ENCODE data around the gene GAS5.
"Not testable (repeated sequence)": the region's sequence is repeated elsewhere in the genome, so short reads cannot be mapped to it uniquely, and the experiment has no call there.

Gene GAS5

GRCh38 chr1:173869021-173869359, 1.2 kb upstream of the GAS5 start:
- no peak for DNase-seq (ENCODE audit: low read depth in 3 of 3)

GRCh38 chr1:173868266-173869020, 654 bp upstream of the GAS5 start, which contains the start of gene ZBTB37:
ZBTB37 (plus strand) TSS chr1:173868380; CDS start chr1:173870226, 1,846 bp downstream.
- DNase-seq (ENCODE audit: low read depth in 3 of 3), result peak; percentile 88 to 91 (median 88)

- peak in 2 of 3 experiments; percentile 30 to 59 for DNase-seq (ENCODE audit: low read depth in 3 of 3)
These were observed 542 bp downstream of the GAS5 start for GRCh38 chr1:173867141-173867752.

GRCh38 chr1:173866413-173867115, 1.2 kb downstream of the GAS5 start:
- DNase-seq (ENCODE audit: low read depth in 3 of 3), result no peak

GRCh38 chr1:173865468-173866164, 2.2 kb downstream of the GAS5 start:
- DNase-seq (ENCODE audit: low read depth in 3 of 3), result no peak

- no peak for DNase-seq (ENCODE audit: low read depth in 3 of 3)
These were observed 3.5 kb downstream of the GAS5 start for GRCh38 chr1:173864179-173864867.

- no peak for DNase-seq (ENCODE audit: low read depth in 3 of 3)
These were observed 4.3 kb downstream of the GAS5 start for GRCh38 chr1:173863224-173864161.

GRCh38 chr1:173862769-173863223, 5.0 kb downstream of the GAS5 start:
- no peak for DNase-seq (ENCODE audit: low read depth in 3 of 3)

GRCh38 chr1:173862146-173862768, 5.5 kb downstream of the GAS5 start:
- DNase-seq (ENCODE audit: low read depth in 3 of 3), result not testable (repeated sequence)

GRCh38 chr1:173861731-173862145, 6.1 kb downstream of the GAS5 start:
- no peak for DNase-seq (ENCODE audit: low read depth in 3 of 3)

GRCh38 chr1:173860065-173860464, 7.7 kb downstream of the GAS5 start:
- DNase-seq (ENCODE audit: low read depth in 3 of 3), result no peak

GRCh38 chr1:173859547-173859946, 8.2 kb downstream of the GAS5 start:
- DNase-seq (ENCODE audit: low read depth in 3 of 3), result not testable (repeated sequence)

- DNase-seq (ENCODE audit: low read depth in 3 of 3), result no peak
These were observed 10.3 kb downstream of the GAS5 start for GRCh38 chr1:173857363-173857917.

- no peak for DNase-seq (ENCODE audit: low read depth in 3 of 3)
These were observed 10.9 kb downstream of the GAS5 start for GRCh38 chr1:173856903-173857302.

- DNase-seq (ENCODE audit: low read depth in 3 of 3), result no peak
These were observed 11.8 kb downstream of the GAS5 start for GRCh38 chr1:173856014-173856413.

- no peak for DNase-seq (ENCODE audit: low read depth in 3 of 3)
These were observed 14.7 kb downstream of the GAS5 start for GRCh38 chr1:173853074-173853473.

GRCh38 chr1:173852105-173852504, 15.7 kb downstream of the GAS5 start:
- DNase-seq (ENCODE audit: low read depth in 3 of 3), result no peak

- DNase-seq (ENCODE audit: low read depth in 3 of 3), result no peak
These were observed 35.0 kb downstream of the GAS5 start for GRCh38 chr1:173832748-173833147.

- DNase-seq (ENCODE audit: low read depth in 3 of 3), result no peak
These were observed 40.2 kb downstream of the GAS5 start for GRCh38 chr1:173827611-173828010.
